GM12801 (cell line): Measurements from ENCODE around the gene MAP4K4.

Source experiments
- TF ChIP-seq, protein P1 (sequence below): IDR thresholded peaks from one replicate; pipeline ENCODE4 v1.5.1; 2011; ENCODE audit warnings: control low read depth; ENCODE audit not compliant: insufficient read length; ENCODE audit errors: extremely low read depth

MAP4K4 gene

GRCh38 chr2:101921953-101922325, 224.4 kb downstream of the MAP4K4 start:
- TF ChIP-seq, protein P1, sequence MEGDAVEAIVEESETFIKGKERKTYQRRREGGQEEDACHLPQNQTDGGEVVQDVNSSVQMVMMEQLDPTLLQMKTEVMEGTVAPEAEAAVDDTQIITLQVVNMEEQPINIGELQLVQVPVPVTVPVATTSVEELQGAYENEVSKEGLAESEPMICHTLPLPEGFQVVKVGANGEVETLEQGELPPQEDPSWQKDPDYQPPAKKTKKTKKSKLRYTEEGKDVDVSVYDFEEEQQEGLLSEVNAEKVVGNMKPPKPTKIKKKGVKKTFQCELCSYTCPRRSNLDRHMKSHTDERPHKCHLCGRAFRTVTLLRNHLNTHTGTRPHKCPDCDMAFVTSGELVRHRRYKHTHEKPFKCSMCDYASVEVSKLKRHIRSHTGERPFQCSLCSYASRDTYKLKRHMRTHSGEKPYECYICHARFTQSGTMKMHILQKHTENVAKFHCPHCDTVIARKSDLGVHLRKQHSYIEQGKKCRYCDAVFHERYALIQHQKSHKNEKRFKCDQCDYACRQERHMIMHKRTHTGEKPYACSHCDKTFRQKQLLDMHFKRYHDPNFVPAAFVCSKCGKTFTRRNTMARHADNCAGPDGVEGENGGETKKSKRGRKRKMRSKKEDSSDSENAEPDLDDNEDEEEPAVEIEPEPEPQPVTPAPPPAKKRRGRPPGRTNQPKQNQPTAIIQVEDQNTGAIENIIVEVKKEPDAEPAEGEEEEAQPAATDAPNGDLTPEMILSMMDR: no peak

DNA sequence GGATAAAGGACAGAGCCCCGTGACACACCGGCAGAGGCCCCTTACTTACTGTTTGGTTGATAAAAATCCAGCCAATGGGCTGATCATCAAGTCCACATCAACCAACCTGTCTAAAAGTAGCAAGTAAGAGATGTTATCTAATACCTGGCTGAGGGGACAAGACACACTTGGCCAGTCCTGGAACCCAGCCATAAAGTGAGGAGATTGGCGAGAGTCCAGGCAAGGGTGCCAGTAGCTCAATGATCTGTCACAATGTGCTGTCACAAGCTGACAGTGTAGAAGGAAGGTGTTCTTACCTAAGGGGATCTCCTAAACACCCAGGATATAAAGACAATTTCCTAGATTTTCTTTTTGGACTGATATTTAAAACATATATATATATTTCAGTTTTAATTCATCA, 232.5 kb downstream of the MAP4K4 start:
- TF ChIP-seq, protein P1: no peak

DNA sequence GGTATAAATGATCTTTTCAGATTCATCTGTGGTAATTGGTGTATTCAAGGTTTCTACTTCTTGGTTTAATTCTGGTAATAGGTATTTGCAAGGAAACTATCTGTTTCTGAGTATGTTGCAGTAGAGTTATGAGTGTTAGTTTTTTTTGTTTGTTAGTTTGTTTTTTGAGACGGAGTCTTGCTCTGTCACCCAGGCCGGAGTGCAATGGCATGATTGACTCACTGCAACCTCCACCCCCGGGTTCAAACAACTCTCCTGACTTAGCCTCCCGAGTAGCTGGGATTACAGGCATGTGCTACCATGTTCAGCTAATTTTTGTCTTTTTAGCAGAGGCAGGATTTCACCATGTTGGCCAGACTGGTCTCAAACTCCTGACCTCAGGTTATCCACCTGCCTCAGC, 233.3 kb downstream of the MAP4K4 start:
- TF ChIP-seq, protein P1: no peak

GRCh38 chr2:101931402-101931801, 233.9 kb downstream of the MAP4K4 start:
- TF ChIP-seq, protein P1: no peak

DNA sequence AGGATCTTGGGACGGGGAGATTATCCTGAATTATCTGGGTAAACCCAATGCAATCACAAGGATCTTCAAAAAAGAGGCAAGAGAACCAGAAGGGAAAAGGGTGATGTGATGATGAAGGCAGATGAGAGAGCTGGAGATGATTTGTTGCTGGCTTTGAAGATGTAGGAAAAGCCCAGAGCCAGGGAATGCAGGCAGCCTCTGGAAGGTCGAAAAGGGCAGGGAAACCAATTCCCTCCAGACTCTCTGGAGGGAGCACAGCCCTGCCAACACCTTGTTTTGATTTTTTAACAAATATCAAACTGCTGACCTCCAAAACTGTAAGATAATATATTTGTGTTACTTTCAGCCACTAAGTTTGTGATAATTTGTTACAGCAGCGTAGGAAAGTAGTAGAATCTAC, 245.3 kb downstream of the MAP4K4 start:
- TF ChIP-seq, protein P1: no peak
